Measurements from ENCODE around the gene DIP2B. TPM values are rescaled to one million over a fixed set of nuclear protein-coding genes. Genes with fewer than 3 reads are reported as not detected.

Gene DIP2B
- total and polyA plus RNA-seq, 2 experiments from 2014 or later, result 5.6 to 17.9 TPM

- Histone ChIP-seq H4K20me1 (ENCODE audit: insufficient read depth) (no peaks in the 10 kb centered on the region), H2AFZ (no peak overlapping the region), H3K27ac (peak overlapping the region; percentile 43), H3K27me3 (replicated peaks; ENCODE audit: insufficient read depth) (no peaks in the 10 kb centered on the region), H3K4me3 (no peak overlapping the region), H3K4me1 (ENCODE audit: insufficient read depth) (peaks cover 23% of the 10 kb centered on the region), H3K9me3 (ENCODE audit: low read depth) (no peaks in the 10 kb centered on the region), H3F3A (ENCODE audit: insufficient read depth) (peaks cover 25% of the 10 kb centered on the region), H3K36me3 (ENCODE audit: low read depth) (0 out of 2 replicates have a peak, but pooled peaks cover 2% of the 10 kb centered on the region), H3K9me2 (ENCODE audit: insufficient read depth) (no peaks in the 10 kb centered on the region), H3K79me2 (ENCODE audit: insufficient read depth) (peaks cover 41% of the 10 kb centered on the region), H3K4me2 (ENCODE audit: unreplicated experiment) (peak overlapping the region; percentile 34), H3K9ac (no peak overlapping the region)
- peak; percentile 93 for DNase-seq
- in situ Hi-C loops (cut with MboI), result loop anchor here (10.0 kb wide), 1 partner anchor 129 kb away; the partner anchor contains the start of gene DIP2B
- TF ChIP-seq EZH2 (IDR thresholded peaks at IDR 0.05; ENCODE audit: insufficient read depth, poor library complexity, severe bottlenecking) (no peak), EZH2phosphoT487 (IDR thresholded peaks at IDR 0.05; ENCODE audit: insufficient read depth, low read depth) (peak; percentile 87)
- 8% methylated on average over 6 of the region's 6 CpGs for WGBS, 2 experiments (ENCODE audit: low coverage in 1 of 2, low lambda C conversion rate in 2 of 2, missing lambda C conversion rate in 2 of 2)
These were observed 129.2 kb downstream of the DIP2B start for GRCh38 chr12:50633955-50634354.

DNA sequence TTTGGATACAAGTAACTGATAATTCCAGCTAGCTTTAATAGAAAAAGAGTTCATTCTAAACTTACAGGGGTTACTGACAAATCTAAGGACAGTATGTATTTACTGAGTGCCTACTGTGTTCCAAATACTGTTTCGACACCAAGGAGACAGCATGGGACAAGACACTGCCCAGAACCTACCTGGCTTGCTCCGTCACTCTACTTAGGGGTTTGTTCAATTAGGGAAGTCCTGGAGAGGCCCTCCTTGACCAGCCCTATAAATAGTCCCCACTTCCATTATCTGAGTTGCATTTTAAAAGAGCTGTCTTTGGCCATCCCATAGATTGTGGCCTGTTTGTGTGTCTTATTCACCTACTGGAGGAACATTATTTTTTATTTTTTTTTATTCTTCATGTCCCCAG lies 129.6 kb downstream of the DIP2B start:
- Histone ChIP-seq H3K36me3 (ENCODE audit: low read depth) (0 out of 2 replicates have a peak, but pooled peaks cover 2% of the 10 kb centered on the region), H3K27me3 (replicated peaks; ENCODE audit: insufficient read depth) (no peaks in the 10 kb centered on the region), H3K4me1 (ENCODE audit: insufficient read depth) (peaks cover 23% of the 10 kb centered on the region), H3K4me2 (ENCODE audit: unreplicated experiment) (peak overlapping the region; percentile 34), H3K27ac (peak overlapping the region; percentile 43), H3K9me2 (ENCODE audit: insufficient read depth) (no peaks in the 10 kb centered on the region), H4K20me1 (ENCODE audit: insufficient read depth) (no peaks in the 10 kb centered on the region), H3K9ac (no peak overlapping the region), H3K9me3 (ENCODE audit: low read depth) (no peaks in the 10 kb centered on the region), H2AFZ (no peak overlapping the region), H3K79me2 (ENCODE audit: insufficient read depth) (peaks cover 45% of the 10 kb centered on the region), H3K4me3 (no peak overlapping the region), H3F3A (ENCODE audit: insufficient read depth) (peaks cover 25% of the 10 kb centered on the region)
- WGBS, 2 experiments (ENCODE audit: low coverage in 1 of 2, low lambda C conversion rate in 2 of 2, missing lambda C conversion rate in 2 of 2), result 79 to 92% methylated on average over 2 of the region's 2 CpGs
- in situ Hi-C loops (cut with MboI), result loop anchor here (10.0 kb wide), 1 partner anchor 130 kb away; the partner anchor contains the start of gene DIP2B
- TF ChIP-seq EZH2phosphoT487 (IDR thresholded peaks at IDR 0.05; ENCODE audit: insufficient read depth, low read depth) (no peak), EZH2 (IDR thresholded peaks at IDR 0.05; ENCODE audit: insufficient read depth, poor library complexity, severe bottlenecking) (no peak)
- no peak for DNase-seq

- Histone ChIP-seq H4K20me1 (ENCODE audit: insufficient read depth) (no peaks in the 10 kb centered on the region), H3K36me3 (ENCODE audit: low read depth) (0 out of 2 replicates have a peak, but pooled peaks cover 2% of the 10 kb centered on the region), H3K9me3 (ENCODE audit: low read depth) (no peaks in the 10 kb centered on the region), H3K79me2 (ENCODE audit: insufficient read depth) (peaks cover 55% of the 10 kb centered on the region), H2AFZ (no peak overlapping the region), H3K4me2 (ENCODE audit: unreplicated experiment) (no peak overlapping the region), H3K4me3 (no peak overlapping the region), H3K4me1 (ENCODE audit: insufficient read depth) (peaks cover 23% of the 10 kb centered on the region), H3K27ac (no peak overlapping the region), H3K27me3 (replicated peaks; ENCODE audit: insufficient read depth) (no peaks in the 10 kb centered on the region), H3K9ac (no peak overlapping the region), H3K9me2 (ENCODE audit: insufficient read depth) (no peaks in the 10 kb centered on the region), H3F3A (ENCODE audit: insufficient read depth) (peaks cover 25% of the 10 kb centered on the region)
- DNase-seq, result no peak
- in situ Hi-C loops (cut with MboI), result loop anchor here (10.0 kb wide), 1 partner anchor 131 kb away; the partner anchor contains the start of gene DIP2B
- no peak for TF ChIP-seq EZH2 (IDR thresholded peaks at IDR 0.05; ENCODE audit: insufficient read depth, poor library complexity, severe bottlenecking)
- no peak for TF ChIP-seq EZH2phosphoT487 (IDR thresholded peaks at IDR 0.05; ENCODE audit: insufficient read depth, low read depth)
- WGBS, 2 experiments (ENCODE audit: low coverage in 1 of 2, low lambda C conversion rate in 2 of 2, missing lambda C conversion rate in 2 of 2), result 90 to 98% methylated on average over 5 of the region's 5 CpGs
These were observed 130.6 kb downstream of the DIP2B start for GRCh38 chr12:50635364-50635763.

- Histone ChIP-seq H4K20me1 (ENCODE audit: insufficient read depth) (no peaks in the 10 kb centered on the region), H3K4me1 (ENCODE audit: insufficient read depth) (peaks cover 23% of the 10 kb centered on the region), H3K4me3 (no peak overlapping the region), H3K27me3 (replicated peaks; ENCODE audit: insufficient read depth) (no peaks in the 10 kb centered on the region), H3F3A (ENCODE audit: insufficient read depth) (peaks cover 25% of the 10 kb centered on the region), H3K27ac (no peak overlapping the region), H2AFZ (no peak overlapping the region), H3K79me2 (ENCODE audit: insufficient read depth) (peaks cover 60% of the 10 kb centered on the region), H3K9ac (no peak overlapping the region), H3K9me2 (ENCODE audit: insufficient read depth) (no peaks in the 10 kb centered on the region), H3K9me3 (ENCODE audit: low read depth) (no peaks in the 10 kb centered on the region), H3K4me2 (ENCODE audit: unreplicated experiment) (no peak overlapping the region), H3K36me3 (ENCODE audit: low read depth) (0 out of 2 replicates have a peak, but pooled peaks cover 2% of the 10 kb centered on the region)
- in situ Hi-C loops (cut with MboI), result loop anchor here (10.0 kb wide), 1 partner anchor 131 kb away; the partner anchor contains the start of gene DIP2B
- TF ChIP-seq EZH2phosphoT487 (IDR thresholded peaks at IDR 0.05; ENCODE audit: insufficient read depth, low read depth) (no peak), EZH2 (IDR thresholded peaks at IDR 0.05; ENCODE audit: insufficient read depth, poor library complexity, severe bottlenecking) (no peak)
- DNase-seq, result no peak
- WGBS, 2 experiments (ENCODE audit: low coverage in 1 of 2, low lambda C conversion rate in 2 of 2, missing lambda C conversion rate in 2 of 2), result 98% methylated on average over 4 of the region's 4 CpGs
These were observed 131.1 kb downstream of the DIP2B start for GRCh38 chr12:50635857-50636256.

Data from GM23248 (cell line).